Measurements from ENCODE around the gene ADAM12.

- no peak for TF ChIP-seq CTCF (IDR thresholded peaks at IDR 0.05; ENCODE audit: low read depth, low read length, poor library complexity, severe bottlenecking)
- TF ChIP-seq EZH2phosphoT487 (IDR thresholded peaks at IDR 0.05; ENCODE audit: borderline replicate concordance, low read length) = no peak
Measured at GRCh38 chr10:125989791-125990190, 398.5 kb downstream of the ADAM12 start.

All from DOHH2 (cell line).